Activated T-helper 1 cell treated with anti-CD3 and anti-CD28 coated beads, Interleukin-2, amount 50 U/mL, for 16 hours (primary cell): Measurements from ENCODE around the gene FHOD3.
"Not testable (repeated sequence)": the region's sequence is repeated elsewhere in the genome, so short reads cannot be mapped to it uniquely, and the experiment has no call there.

Experiments used
- DNase-seq, 2 donors: peaks; one replicate each; pipeline ENCODE4 v3.0.0-alpha.2; 2020; ENCODE audit warnings: low read depth in 1 of 2, low spot score in 1 of 2

The FHOD3 gene

DNA sequence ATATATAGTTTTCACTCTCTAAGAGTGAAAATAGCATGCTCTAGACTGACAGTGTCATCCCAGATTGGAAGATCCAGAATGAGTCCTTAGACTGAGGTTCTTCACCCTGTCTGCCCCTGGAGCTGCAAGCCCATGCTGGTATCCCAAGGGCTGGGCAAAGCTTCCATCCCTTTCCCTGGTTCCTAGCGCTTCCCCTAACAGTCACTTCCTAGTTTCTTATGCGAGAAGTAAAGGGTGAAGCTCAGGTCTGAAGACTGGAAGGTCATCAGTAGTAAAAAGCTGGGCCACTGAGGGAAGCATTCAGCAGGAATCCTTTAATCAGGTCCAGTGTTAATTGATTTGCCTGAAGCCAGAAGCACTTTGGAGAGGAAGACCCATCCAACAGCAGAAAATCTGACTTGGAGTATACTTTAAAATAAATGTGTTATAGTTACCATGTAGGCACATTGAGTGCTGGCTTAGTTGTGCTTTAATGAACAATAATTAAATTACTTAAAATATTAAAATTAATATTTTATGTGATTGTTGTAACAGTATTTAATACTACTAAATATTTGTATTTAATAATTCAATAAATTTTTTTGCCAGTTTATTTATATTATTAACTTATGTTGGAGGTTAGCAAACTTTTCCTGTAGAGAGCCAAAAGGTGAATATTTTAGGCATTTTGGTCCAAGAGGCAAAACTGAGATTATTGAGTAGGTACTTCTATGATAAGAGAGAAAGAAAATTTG, 237.9 kb downstream of the FHOD3 start:
- DNase-seq, result no peak

GRCh38 chr18:36536426-36536825, 238.9 kb downstream of the FHOD3 start:
- DNase-seq, result no peak

DNA sequence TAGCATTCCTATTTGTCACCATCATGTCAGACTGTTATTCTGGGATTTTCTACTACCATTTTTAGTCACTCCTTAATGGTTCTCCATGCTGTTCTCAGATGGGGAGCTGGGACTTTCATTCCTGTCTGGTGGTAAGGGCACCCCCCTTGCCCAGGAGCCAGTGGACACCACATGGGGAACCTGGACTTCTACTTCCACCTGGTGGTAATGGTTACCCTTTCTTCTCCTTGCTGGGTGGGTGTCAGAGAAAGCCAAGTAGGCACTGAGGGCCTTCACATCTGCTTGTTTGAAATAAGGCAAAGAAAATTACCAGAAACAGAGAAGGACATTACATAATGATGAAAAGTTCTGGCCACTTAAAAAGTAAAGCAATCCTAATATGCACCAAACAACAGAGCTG, 239.8 kb downstream of the FHOD3 start:
- no peak for DNase-seq

- no peak for DNase-seq
Measured at GRCh38 chr18:36539674-36540231, 242.2 kb downstream of the FHOD3 start.

DNA sequence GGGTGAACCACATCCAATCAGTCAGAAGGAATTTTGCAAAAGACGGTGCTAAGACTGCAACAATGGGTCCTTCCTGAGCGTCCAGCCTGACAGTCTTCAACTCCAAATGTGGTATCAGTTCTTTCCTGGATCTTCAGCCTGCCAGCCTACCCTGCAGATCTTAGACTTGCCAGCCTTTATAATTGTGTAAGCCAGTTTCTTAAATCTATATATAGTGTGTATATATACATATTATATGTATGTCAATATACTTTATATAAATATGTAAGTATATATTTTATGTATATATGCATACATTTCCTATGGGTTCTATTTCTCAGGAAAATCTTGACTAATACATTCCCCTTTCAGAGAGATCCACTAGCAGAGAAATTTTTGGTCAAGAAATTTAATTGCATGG, 245.5 kb downstream of the FHOD3 start:
- no peak for DNase-seq

- no peak for DNase-seq
Measured at GRCh38 chr18:36543991-36544725, 246.6 kb downstream of the FHOD3 start.

DNA sequence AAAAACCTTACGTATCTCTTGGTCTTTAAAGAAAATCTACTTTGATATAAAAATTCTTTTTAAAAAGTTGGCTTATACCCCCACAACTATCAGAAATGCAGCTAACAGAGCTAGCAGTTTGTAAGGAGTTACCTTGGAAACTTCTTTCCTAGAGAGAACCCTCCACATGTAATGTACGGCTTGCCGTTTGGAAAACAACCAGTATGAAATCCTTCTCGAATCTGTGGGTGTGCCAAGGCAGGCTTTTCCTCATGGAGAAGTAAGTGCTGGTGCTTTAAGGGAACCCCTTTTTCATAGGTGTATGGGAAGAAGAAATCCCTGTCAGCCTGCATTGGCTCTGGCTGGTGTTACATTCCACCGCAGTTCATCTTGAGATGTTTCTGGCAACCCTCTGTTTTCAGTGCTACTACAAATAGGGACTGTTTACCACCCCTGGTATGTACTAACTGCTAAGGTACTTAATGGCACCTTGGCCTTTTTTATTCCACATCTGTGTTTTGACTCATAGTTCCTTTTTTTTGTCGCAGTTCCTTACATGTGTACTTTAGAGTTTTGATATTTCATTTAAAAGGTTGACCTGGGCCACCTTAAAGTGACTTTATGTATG, 248.4 kb downstream of the FHOD3 start:
- DNase-seq, result no peak

DNA sequence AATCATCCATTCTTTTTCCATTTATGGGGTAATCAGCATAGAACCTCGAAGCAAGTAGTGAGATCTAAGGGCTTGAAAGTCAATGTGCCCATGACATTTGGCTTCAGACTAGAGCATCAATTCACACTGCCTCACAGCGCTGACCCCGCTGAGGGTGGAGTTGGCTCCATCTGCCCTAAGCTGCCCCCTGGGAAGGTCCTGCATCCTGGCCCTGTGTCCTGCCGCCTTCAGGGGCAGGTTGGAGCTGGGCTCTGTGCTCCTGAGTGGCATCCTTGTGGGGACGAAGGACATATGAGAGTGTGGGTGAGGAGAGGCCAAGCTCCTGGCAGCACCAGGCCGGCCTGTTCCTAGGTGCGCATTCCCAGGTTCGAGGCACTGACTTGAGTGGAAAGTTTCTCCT, 249.4 kb downstream of the FHOD3 start:
- DNase-seq, result no peak

DNA sequence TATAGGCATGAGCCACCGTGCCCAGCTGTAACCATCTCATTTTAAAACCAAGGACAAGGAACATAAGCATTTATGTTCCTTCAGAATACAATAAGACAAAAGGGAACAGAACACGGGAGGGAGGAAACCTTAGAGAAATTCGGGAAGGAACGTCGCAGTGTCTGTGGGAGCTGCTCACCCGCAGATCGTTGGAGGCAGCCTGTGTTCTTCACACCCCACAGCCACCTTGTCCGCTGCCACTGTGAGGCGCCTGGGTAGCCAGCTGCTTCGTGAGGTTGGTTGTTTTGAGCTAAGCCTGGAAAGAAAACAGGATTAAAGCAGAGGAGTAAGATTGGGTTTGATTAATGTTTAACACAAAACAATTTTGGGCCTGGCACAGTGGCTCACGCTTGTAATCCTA, 250.0 kb downstream of the FHOD3 start:
- DNase-seq, result no peak

- DNase-seq, result not testable (repeated sequence)
Measured at GRCh38 chr18:36551274-36551673, 253.8 kb downstream of the FHOD3 start.

DNA sequence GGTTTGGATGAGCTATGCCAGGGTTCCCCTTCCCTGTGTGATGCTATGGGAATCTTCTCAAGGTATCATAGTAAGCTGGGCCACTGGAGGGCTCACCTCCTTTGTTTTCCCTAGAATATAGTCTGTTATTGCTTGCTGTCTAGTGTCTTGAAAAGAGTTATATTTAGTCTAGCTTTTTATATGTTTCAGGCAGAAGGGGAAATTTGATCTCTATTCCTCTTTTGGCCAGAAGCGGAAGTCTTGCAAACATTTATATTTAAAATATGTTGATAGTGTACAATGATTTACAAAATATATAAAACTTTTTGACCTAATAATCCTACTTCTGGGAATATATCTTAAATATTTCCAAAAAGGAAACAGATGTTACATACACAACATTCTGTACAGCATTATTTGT, 260.7 kb downstream of the FHOD3 start:
- no peak for DNase-seq

GRCh38 chr18:36559149-36559857, 261.8 kb downstream of the FHOD3 start:
- DNase-seq, result no peak

GRCh38 chr18:36560187-36560586, 262.7 kb downstream of the FHOD3 start:
- no peak for DNase-seq

GRCh38 chr18:36561046-36561445, 263.5 kb downstream of the FHOD3 start:
- DNase-seq, result no peak

DNA sequence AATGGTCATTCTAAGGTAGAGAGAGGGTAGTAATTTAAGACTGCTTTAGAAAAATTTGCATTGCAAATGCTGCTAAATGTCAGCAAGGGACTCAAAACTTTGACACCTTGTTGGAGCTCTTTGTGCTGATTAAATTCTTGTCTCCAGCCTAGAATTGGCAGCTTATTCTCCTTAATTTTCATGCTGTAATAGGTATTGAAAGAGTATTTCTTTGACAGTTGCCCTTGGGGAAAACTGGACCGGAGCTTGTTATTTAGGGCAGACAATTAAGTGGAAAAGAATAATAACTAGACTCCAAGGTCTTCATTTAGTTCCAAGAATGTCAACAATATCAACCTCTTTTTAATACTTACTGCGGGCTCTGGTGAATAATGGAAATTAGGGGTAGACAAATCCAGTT, 267.3 kb downstream of the FHOD3 start:
- no peak for DNase-seq

GRCh38 chr18:36567800-36568199, 270.3 kb downstream of the FHOD3 start:
- DNase-seq, result no peak

DNA sequence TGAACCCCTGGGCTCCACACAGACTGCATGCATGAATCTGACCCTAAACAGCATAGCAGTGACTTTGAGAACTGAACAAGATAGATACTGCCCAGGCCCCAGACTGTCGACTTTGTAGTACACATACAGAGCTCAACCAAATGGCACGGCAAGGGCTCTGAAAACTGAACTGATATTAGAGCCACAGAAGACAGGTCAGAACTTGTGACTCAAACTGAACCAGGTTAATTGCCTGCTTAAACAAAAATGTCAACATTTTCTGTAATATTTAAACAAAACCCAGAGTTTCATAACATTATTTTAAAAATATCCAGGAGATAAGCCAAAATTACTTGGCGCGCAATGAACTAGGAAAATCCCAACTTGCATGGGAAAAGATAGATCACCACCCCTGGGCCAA, 271.0 kb downstream of the FHOD3 start:
- no peak for DNase-seq

DNA sequence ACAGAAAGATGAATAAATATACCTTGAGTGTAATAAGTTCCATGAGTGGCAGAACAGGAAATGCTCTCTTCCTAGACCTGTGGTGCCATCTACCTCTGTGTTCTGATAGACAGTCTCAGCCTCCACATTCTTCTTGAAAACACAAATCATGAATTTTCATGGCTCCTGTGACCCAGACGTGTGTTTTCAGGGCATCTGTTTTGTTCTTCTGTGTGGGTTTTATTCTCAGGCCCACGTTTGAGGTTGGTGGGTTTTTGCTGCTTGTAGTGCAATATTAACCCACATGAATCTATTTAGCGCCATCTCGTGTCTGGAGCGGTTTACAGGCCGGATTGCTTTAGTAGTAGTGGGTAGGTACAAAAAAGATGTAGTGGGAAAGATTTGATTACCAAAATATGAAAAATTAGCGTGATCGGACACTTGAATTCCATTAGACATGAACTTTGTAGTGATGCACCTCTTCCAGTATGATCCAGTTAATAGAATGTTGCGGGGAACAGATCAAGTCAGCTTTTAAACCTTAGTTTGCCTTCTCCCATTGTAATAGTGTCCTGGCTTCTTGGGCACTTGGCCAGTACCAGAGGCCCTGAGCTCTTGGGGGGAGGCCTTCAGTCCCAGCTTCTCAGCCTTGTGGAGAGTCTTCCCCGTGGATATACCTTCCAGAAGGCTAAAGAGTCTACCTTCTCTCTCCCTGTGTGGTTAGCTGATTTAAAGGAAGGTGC, 274.8 kb downstream of the FHOD3 start:
- no peak for DNase-seq

DNA sequence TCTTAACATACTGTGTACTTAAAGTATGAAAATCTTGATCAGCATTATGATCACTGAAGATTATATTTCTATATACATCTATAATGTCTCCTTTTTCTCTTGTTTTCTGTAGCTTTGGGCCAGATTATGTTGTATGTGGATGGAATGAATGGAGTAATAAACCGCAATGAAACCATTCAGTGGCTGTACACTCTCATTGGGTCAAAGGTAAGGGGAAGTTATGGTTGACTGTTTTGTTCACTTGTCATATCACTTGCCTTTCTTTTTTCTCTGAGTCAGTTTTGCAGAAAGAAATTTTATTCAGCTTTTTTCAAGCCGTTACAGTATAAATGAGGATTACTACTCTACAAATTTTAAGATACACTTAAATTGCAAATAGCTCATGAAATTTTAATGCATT, 278.8 kb downstream of the FHOD3 start:
- no peak for DNase-seq

- DNase-seq, result no peak
Measured at GRCh38 chr18:36578871-36579710, 281.6 kb downstream of the FHOD3 start.
